Ishikawa (cell line): ENCODE results near the gene C6orf120.

ENCODE experiments used
- CEBPB ChIP-seq: IDR thresholded peaks from 2 replicates; pipeline ENCODE4 v1.6.1; 2012
- CREB1 ChIP-seq: IDR thresholded peaks from 2 replicates; pipeline ENCODE4 v1.6.1; 2012; ENCODE audit warnings: low read depth
- EGR1 ChIP-seq: IDR thresholded peaks from 2 replicates; pipeline ENCODE4 v1.6.1; 2012
- EP300 ChIP-seq: IDR thresholded peaks from 2 replicates; pipeline ENCODE4 v1.6.1; 2012; ENCODE audit warnings: borderline replicate concordance
- FOXM1 ChIP-seq: IDR thresholded peaks from 2 replicates; pipeline ENCODE4 v1.6.1; 2012; ENCODE audit warnings: low read depth, borderline replicate concordance
- MAX ChIP-seq: IDR thresholded peaks from 2 replicates; pipeline ENCODE4 v1.6.1; 2012
- NFIC ChIP-seq: IDR thresholded peaks from 2 replicates; pipeline ENCODE4 v1.6.1; 2012
- RAD21 ChIP-seq: IDR thresholded peaks from 2 replicates; pipeline ENCODE4 v1.6.1; 2012; ENCODE audit warnings: low read depth
- REST ChIP-seq: IDR thresholded peaks from 2 replicates; pipeline ENCODE4 v1.6.1; 2012; ENCODE audit warnings: low read depth, mild to moderate bottlenecking
- TAF1 ChIP-seq: IDR thresholded peaks from 2 replicates; pipeline ENCODE4 v1.6.1; 2012; ENCODE audit warnings: low read depth, mild to moderate bottlenecking
- TCF12 ChIP-seq: IDR thresholded peaks from 2 replicates; pipeline ENCODE4 v1.6.1; 2012; ENCODE audit warnings: low read depth
- TEAD4 ChIP-seq: IDR thresholded peaks from 2 replicates; pipeline ENCODE4 v1.6.1; 2012
- USF1 ChIP-seq: IDR thresholded peaks from 2 replicates; pipeline ENCODE4 v1.6.1; 2012
- YY1 ChIP-seq: IDR thresholded peaks from 2 replicates; pipeline ENCODE4 v1.6.1; 2012; ENCODE audit warnings: low read depth
- ZBTB7A ChIP-seq: IDR thresholded peaks from 2 replicates; pipeline ENCODE4 v1.6.1; 2012; ENCODE audit warnings: low read depth

Gene C6orf120

GRCh38 chr6:169701954-169702839 is at the start of gene C6orf120, which contains the start of gene WDR27:
Gene C6orf120 (plus strand): TSS chr6:169702126. CDS start chr6:169702460, 334 bp downstream.
Gene WDR27 (minus strand): TSS chr6:169702029. CDS start chr6:169689005, 13,024 bp downstream.
- TF ChIP-seq YY1 (peak; percentile 48), MAX (peak; percentile 76), CEBPB (no peak), USF1 (no peak), EP300 (no peak), EGR1 (peak; percentile 83), TCF12 (no peak), TAF1 (peak; percentile 83), FOXM1 (no peak), ZBTB7A (0 out of 2 replicates have a peak, but pooled peaks have one; percentile 42), NFIC (no peak), REST (no peak; the same call in 1 of the 2 replicates), TEAD4 (no peak; the same call in 1 of the 2 replicates), CREB1 (peak; percentile 54), RAD21 (no peak)

GRCh38 chr6:169652896-169653295 is 49.0 kb upstream of the C6orf120 start:
- TF ChIP-seq FOXM1 (no peak), USF1 (no peak), REST (no peak), EGR1 (no peak), NFIC (no peak), CEBPB (no peak), YY1 (no peak), TCF12 (no peak)

GRCh38 chr6:169653691-169654090 is 48.2 kb upstream of the C6orf120 start:
- TF ChIP-seq MAX (no peak), USF1 (no peak), EP300 (no peak), RAD21 (no peak), CREB1 (no peak), ZBTB7A (no peak), TEAD4 (no peak), TCF12 (no peak), REST (no peak), CEBPB (no peak), YY1 (no peak)
